Measurements from ENCODE around the gene FNDC1.

Gene FNDC1

GRCh38 chr6:159181914-159182313 is 12.7 kb downstream of the FNDC1 start:
- H3K27ac ChIP-seq (ENCODE audit: low read length): no peak overlapping the region
- H3K27me3 ChIP-seq (ENCODE audit: insufficient read depth, low read length): no peaks in the 10 kb centered on the region
- no peaks in the 10 kb centered on the region for H3K36me3 ChIP-seq (ENCODE audit: insufficient read depth, low read depth, low read length)
- peaks cover 13% of the 10 kb centered on the region for H3K9me3 ChIP-seq (ENCODE audit: insufficient read depth, low read depth, low read length)
- no peaks in the 10 kb centered on the region for H3K4me1 ChIP-seq (ENCODE audit: insufficient read depth, low read length)
- no peak overlapping the region for H3K9ac ChIP-seq (ENCODE audit: low read depth, low read length)
- no peak overlapping the region for H3K4me3 ChIP-seq (ENCODE audit: low read length)

GRCh38 chr6:159184559-159184958 is 15.4 kb downstream of the FNDC1 start:
- Histone ChIP-seq H3K27ac (ENCODE audit: low read length) (no peak overlapping the region), H3K4me3 (ENCODE audit: low read length) (no peak overlapping the region), H3K9me3 (ENCODE audit: insufficient read depth, low read depth, low read length) (peaks cover 13% of the 10 kb centered on the region), H3K9ac (ENCODE audit: low read depth, low read length) (no peak overlapping the region), H3K4me1 (ENCODE audit: insufficient read depth, low read length) (no peaks in the 10 kb centered on the region), H3K27me3 (ENCODE audit: insufficient read depth, low read length) (no peaks in the 10 kb centered on the region), H3K36me3 (ENCODE audit: insufficient read depth, low read depth, low read length) (no peaks in the 10 kb centered on the region)

- Histone ChIP-seq H3K36me3 (ENCODE audit: insufficient read depth, low read depth, low read length) (no peaks in the 10 kb centered on the region), H3K9ac (ENCODE audit: low read depth, low read length) (no peak overlapping the region), H3K4me1 (ENCODE audit: insufficient read depth, low read length) (no peaks in the 10 kb centered on the region)
Observed at GRCh38 chr6:159190460-159190859, 21.3 kb downstream of the FNDC1 start.

GRCh38 chr6:159193923-159194322 is 24.7 kb downstream of the FNDC1 start:
- no peak overlapping the region for H3K9ac ChIP-seq (ENCODE audit: low read depth, low read length)
- no peaks in the 10 kb centered on the region; the same call in 1 of the 2 replicates for H3K27me3 ChIP-seq (ENCODE audit: insufficient read depth, low read length)
- no peaks in the 10 kb centered on the region for H3K4me1 ChIP-seq (ENCODE audit: insufficient read depth, low read length)
- no peak overlapping the region for H3K27ac ChIP-seq (ENCODE audit: low read length)
- H3K4me3 ChIP-seq (ENCODE audit: low read length): no peak overlapping the region
- no peaks in the 10 kb centered on the region for H3K36me3 ChIP-seq (ENCODE audit: insufficient read depth, low read depth, low read length)
- H3K9me3 ChIP-seq (ENCODE audit: insufficient read depth, low read depth, low read length): no peaks in the 10 kb centered on the region

More at GRCh38 chr6:159190460-159190859, 21.3 kb downstream of the FNDC1 start:
- Histone ChIP-seq H3K4me3 (ENCODE audit: low read length) (no peak overlapping the region), H3K9me3 (ENCODE audit: insufficient read depth, low read depth, low read length) (peaks cover 12% of the 10 kb centered on the region), H3K27ac (ENCODE audit: low read length) (no peak overlapping the region), H3K27me3 (ENCODE audit: insufficient read depth, low read length) (no peaks in the 10 kb centered on the region)

- H3K4me3 ChIP-seq (ENCODE audit: low read length): no peak overlapping the region
Observed at GRCh38 chr6:159194421-159194820, 25.2 kb downstream of the FNDC1 start.

GRCh38 chr6:159196430-159196975 is 27.3 kb downstream of the FNDC1 start:
- Histone ChIP-seq H3K27ac (ENCODE audit: low read length) (no peak overlapping the region), H3K9ac (ENCODE audit: low read depth, low read length) (no peak overlapping the region), H3K27me3 (ENCODE audit: insufficient read depth, low read length) (no peaks in the 10 kb centered on the region; the same call in 1 of the 2 replicates), H3K9me3 (ENCODE audit: insufficient read depth, low read depth, low read length) (no peaks in the 10 kb centered on the region), H3K36me3 (ENCODE audit: insufficient read depth, low read depth, low read length) (no peaks in the 10 kb centered on the region), H3K4me3 (ENCODE audit: low read length) (no peak overlapping the region), H3K4me1 (ENCODE audit: insufficient read depth, low read length) (no peaks in the 10 kb centered on the region)

More at GRCh38 chr6:159194421-159194820, 25.2 kb downstream of the FNDC1 start:
- H3K9ac ChIP-seq (ENCODE audit: low read depth, low read length): no peak overlapping the region
- no peaks in the 10 kb centered on the region; the same call in 1 of the 2 replicates for H3K27me3 ChIP-seq (ENCODE audit: insufficient read depth, low read length)
- no peaks in the 10 kb centered on the region for H3K9me3 ChIP-seq (ENCODE audit: insufficient read depth, low read depth, low read length)
- no peak overlapping the region for H3K27ac ChIP-seq (ENCODE audit: low read length)
- no peaks in the 10 kb centered on the region for H3K4me1 ChIP-seq (ENCODE audit: insufficient read depth, low read length)
- H3K36me3 ChIP-seq (ENCODE audit: insufficient read depth, low read depth, low read length): no peaks in the 10 kb centered on the region

- H3K36me3 ChIP-seq (ENCODE audit: insufficient read depth, low read depth, low read length): no peaks in the 10 kb centered on the region
- H3K27me3 ChIP-seq (ENCODE audit: insufficient read depth, low read length): no peaks in the 10 kb centered on the region; the same call in 1 of the 2 replicates
- no peak overlapping the region for H3K4me3 ChIP-seq (ENCODE audit: low read length)
- no peaks in the 10 kb centered on the region for H3K4me1 ChIP-seq (ENCODE audit: insufficient read depth, low read length)
- no peak overlapping the region for H3K9ac ChIP-seq (ENCODE audit: low read depth, low read length)
- H3K27ac ChIP-seq (ENCODE audit: low read length): no peak overlapping the region
- H3K9me3 ChIP-seq (ENCODE audit: insufficient read depth, low read depth, low read length): no peaks in the 10 kb centered on the region
Observed at GRCh38 chr6:159197251-159197650, 28.1 kb downstream of the FNDC1 start.

GRCh38 chr6:159201336-159201735 is 32.1 kb downstream of the FNDC1 start:
- no peaks in the 10 kb centered on the region for H3K36me3 ChIP-seq (ENCODE audit: insufficient read depth, low read depth, low read length)
- no peaks in the 10 kb centered on the region for H3K9me3 ChIP-seq (ENCODE audit: insufficient read depth, low read depth, low read length)
- no peak overlapping the region for H3K4me3 ChIP-seq (ENCODE audit: low read length)
- no peaks in the 10 kb centered on the region for H3K4me1 ChIP-seq (ENCODE audit: insufficient read depth, low read length)
- H3K27me3 ChIP-seq (ENCODE audit: insufficient read depth, low read length): no peaks in the 10 kb centered on the region; the same call in 1 of the 2 replicates
- H3K9ac ChIP-seq (ENCODE audit: low read depth, low read length): no peak overlapping the region
- no peak overlapping the region for H3K27ac ChIP-seq (ENCODE audit: low read length)

- Histone ChIP-seq H3K27me3 (ENCODE audit: insufficient read depth, low read length) (no peaks in the 10 kb centered on the region), H3K27ac (ENCODE audit: low read length) (no peak overlapping the region), H3K4me1 (ENCODE audit: insufficient read depth, low read length) (no peaks in the 10 kb centered on the region), H3K9me3 (ENCODE audit: insufficient read depth, low read depth, low read length) (no peaks in the 10 kb centered on the region), H3K9ac (ENCODE audit: low read depth, low read length) (no peak overlapping the region), H3K4me3 (ENCODE audit: low read length) (no peak overlapping the region), H3K36me3 (ENCODE audit: insufficient read depth, low read depth, low read length) (no peaks in the 10 kb centered on the region)
Observed at GRCh38 chr6:159203304-159204005, 34.3 kb downstream of the FNDC1 start.

GRCh38 chr6:159204605-159205004 is 35.4 kb downstream of the FNDC1 start:
- no peaks in the 10 kb centered on the region for H3K36me3 ChIP-seq (ENCODE audit: insufficient read depth, low read depth, low read length)
- no peak overlapping the region for H3K9ac ChIP-seq (ENCODE audit: low read depth, low read length)
- H3K4me3 ChIP-seq (ENCODE audit: low read length): no peak overlapping the region
- H3K27ac ChIP-seq (ENCODE audit: low read length): no peak overlapping the region
- H3K9me3 ChIP-seq (ENCODE audit: insufficient read depth, low read depth, low read length): no peaks in the 10 kb centered on the region
- H3K4me1 ChIP-seq (ENCODE audit: insufficient read depth, low read length): no peaks in the 10 kb centered on the region
- no peaks in the 10 kb centered on the region for H3K27me3 ChIP-seq (ENCODE audit: insufficient read depth, low read length)

- H3K9me3 ChIP-seq (ENCODE audit: insufficient read depth, low read depth, low read length): no peaks in the 10 kb centered on the region
- no peak overlapping the region for H3K4me3 ChIP-seq (ENCODE audit: low read length)
- no peaks in the 10 kb centered on the region for H3K4me1 ChIP-seq (ENCODE audit: insufficient read depth, low read length)
- H3K36me3 ChIP-seq (ENCODE audit: insufficient read depth, low read depth, low read length): no peaks in the 10 kb centered on the region
- H3K27me3 ChIP-seq (ENCODE audit: insufficient read depth, low read length): peaks cover under 1% of the 10 kb centered on the region; the same call in 1 of the 2 replicates
- H3K9ac ChIP-seq (ENCODE audit: low read depth, low read length): no peak overlapping the region
- no peak overlapping the region for H3K27ac ChIP-seq (ENCODE audit: low read length)
Observed at GRCh38 chr6:159212028-159212427, 42.8 kb downstream of the FNDC1 start.

Measured in iPS-20b (cell line).